Stomach (tissue), 9 donors: Measurements from ENCODE around the gene TNS3. TPM values are rescaled to one million over a fixed set of nuclear protein-coding genes. Genes with fewer than 3 reads are reported as not detected.
A peak's percentile ranks its signal among the peaks of the same experiment; 100 is the strongest.

Source experiments
- DNase-seq, 2 donors: peaks; one replicate each; pipeline versions ENCODE4 v3.0.0 to v3.0.0-alpha.2; 2013 to 2019
- H3K27ac ChIP-seq, 5 donors: fragments of 200-600 bp in 4 of 5; sonication (generic) in 4 of 5; one replicate each; pipeline ENCODE4 v1.5.1; 2013 to 2019; ENCODE audit warnings: mild to moderate bottlenecking in 1 of 5, moderate library complexity in 1 of 5
- H3K27me3 ChIP-seq, 3 donors: fragments of 200-600 bp; sonication (generic); one replicate each; pipeline ENCODE4 v1.5.1; 2017 to 2019; ENCODE audit warnings: mixed run types in 1 of 3
- H3K36me3 ChIP-seq, 4 donors: fragments of 200-600 bp; sonication (generic); 1 replicate in 3 of 4; 2 replicates in 1 of 4; pipeline ENCODE4 v1.5.1; 2016 to 2019
- H3K4me1 ChIP-seq, 4 donors: fragments of 200-600 bp; sonication (generic); one replicate each; pipeline ENCODE4 v1.5.1; 2016 to 2019
- H3K4me3 ChIP-seq, 4 donors: fragments of 200-600 bp; sonication (generic) in 3 of 4; one replicate each; pipeline ENCODE4 v1.5.1; 2016 to 2019; ENCODE audit warnings: mild to moderate bottlenecking in 1 of 4
- H3K9me3 ChIP-seq, 4 donors: fragments of 200-600 bp; sonication (generic); one replicate each; pipeline ENCODE4 v1.5.1; 2016 to 2019
- CTCF ChIP-seq, 7 experiments: fragments of 450-650 bp in 4 of 7; fragments of 200-600 bp in 3 of 7; sonication (generic) in 3 of 7; IDR thresholded peaks; one replicate each; pipeline ENCODE4 v1.5.1; 2016 to 2019; ENCODE audit warnings: antibody characterized with exemption in 7 of 7, control low read depth in 2 of 7, mild to moderate bottlenecking in 1 of 7
- EP300 ChIP-seq: sonication (generic); formaldehyde crosslinking; IDR thresholded peaks from one replicate; pipeline ENCODE4 v1.6.1; 2017; ENCODE audit warnings: antibody characterized with exemption
- POLR2A ChIP-seq, 4 donors: fragments of 450-650 bp; IDR thresholded peaks; one replicate each; pipeline ENCODE4 v1.6.1; 2016; ENCODE audit warnings: antibody characterized with exemption in 4 of 4, control low read depth in 2 of 4, mild to moderate bottlenecking in 1 of 4, moderate library complexity in 1 of 4
- POLR2AphosphoS5 ChIP-seq, 3 donors: sonication (generic); formaldehyde crosslinking; IDR thresholded peaks; one replicate each; pipeline ENCODE4 v1.6.1; 2016; ENCODE audit warnings: antibody characterized with exemption in 3 of 3
- WGBS, 5 donors: extraction: QIAGEN DNeasy Blood & Tissue Kit in 3 of 5; methylation state at CpG; one replicate each; pipeline versions ENCODE4 v1.1.5 to v1.1.7; 2013 to 2018; 5-methylcytosine and 5-hydroxymethylcytosine counted together
- intact Hi-C: fragments of 100-400 bp; cut with DNase I; formaldehyde crosslinking; loops from one replicate; pipeline ENCODE4 v1.15.1; 2023; ENCODE audit warnings: low total_unique reads
- polyA plus RNA-seq, 3 donors: library from polyadenylated mRNA; stranded (reverse); fragments of 200-250 nt; gene quantifications; one replicate each; pipeline ENCODE4 v1.2.3, GENCODE V29; 2013
- total RNA-seq, 5 donors: library from RNA; depleted of rRNA; stranded (reverse); fragments of >200 nt; gene quantifications; one replicate each; pipeline versions ENCODE4 v1.1.0 to v1.2.3, GENCODE V29; 2014 to 2016
- donor health status: healthy with polysubstance abuse.
- donor health status: Bipolar disorder and iron deficiency.
- donor health status: healthy.

TNS3 gene
- total and polyA plus RNA-seq, 8 donors, result 10.0 to 105 (median 41.0) TPM

GRCh38 chr7:47357863-47358262, 224.0 kb downstream of the TNS3 start:
- 73 to 87% (median 83%) methylated on average over 7 of the region's 7 CpGs for WGBS, 5 donors
- no peak overlapping the region for H3K4me3 ChIP-seq
- no peaks in the 10 kb centered on the region for H3K9me3 ChIP-seq
- TF ChIP-seq CTCF (IDR thresholded peaks at IDR 0.05), result no peak
- TF ChIP-seq POLR2A (IDR thresholded peaks at IDR 0.05), result no peak
- TF ChIP-seq POLR2AphosphoS5 (IDR thresholded peaks at IDR 0.05), result no peak
- TF ChIP-seq EP300, result no peak
- H3K4me1 ChIP-seq, result peaks cover 23 to 58% (median 29%) of the 10 kb centered on the region in 4 donors
- H3K36me3 ChIP-seq, result peaks cover 0 to 10% (median 4%) of the 10 kb centered on the region in 4 donors
- H3K27me3 ChIP-seq, result no peaks in the 10 kb centered on the region
- H3K27ac ChIP-seq, result no peak overlapping the region
- no peak for DNase-seq
- intact Hi-C loops, result no loop called here

- Histone ChIP-seq H3K4me3 (no peak overlapping the region), H3K36me3 (peaks cover 0 to 14% (median 6%) of the 10 kb centered on the region in 4 donors), H3K9me3 (no peaks in the 10 kb centered on the region), H3K4me1 (peaks cover 23 to 58% (median 29%) of the 10 kb centered on the region in 4 donors), H3K27me3 (no peaks in the 10 kb centered on the region), H3K27ac (peak overlapping the region in 1 of 5 donors; percentile 1)
- intact Hi-C loops, result no loop called here
- peak in 1 of 2 donors; percentile 47 for DNase-seq
- WGBS, 5 donors, result 50 to 72% (median 63%) methylated on average over 10 of the region's 10 CpGs
- no peak for TF ChIP-seq CTCF (IDR thresholded peaks at IDR 0.05)
- no peak for TF ChIP-seq POLR2A (IDR thresholded peaks at IDR 0.05)
- TF ChIP-seq POLR2AphosphoS5 (IDR thresholded peaks at IDR 0.05), result no peak
- no peak for TF ChIP-seq EP300
Measured at GRCh38 chr7:47357361-47357760, 224.6 kb downstream of the TNS3 start.

GRCh38 chr7:47356261-47356660, 225.7 kb downstream of the TNS3 start:
- Histone ChIP-seq H3K4me3 (no peak overlapping the region), H3K27me3 (no peaks in the 10 kb centered on the region), H3K27ac (peak overlapping the region; percentile 34 to 67 (median 52)), H3K36me3 (peaks cover 0 to 16% (median 6%) of the 10 kb centered on the region in 4 donors), H3K9me3 (no peaks in the 10 kb centered on the region), H3K4me1 (peaks cover 23 to 50% (median 29%) of the 10 kb centered on the region in 4 donors)
- no peak for DNase-seq
- intact Hi-C loops, result no loop called here
- TF ChIP-seq EP300, result no peak
- TF ChIP-seq POLR2AphosphoS5 (IDR thresholded peaks at IDR 0.05), result no peak
- TF ChIP-seq POLR2A (IDR thresholded peaks at IDR 0.05), result no peak
- no peak for TF ChIP-seq CTCF (IDR thresholded peaks at IDR 0.05)
- WGBS, 5 donors, result 65 to 78% (median 72%) methylated on average over 5 of the region's 5 CpGs

GRCh38 chr7:47355684-47356083, 226.2 kb downstream of the TNS3 start:
- H3K9me3 ChIP-seq, result no peaks in the 10 kb centered on the region
- H3K27ac ChIP-seq, result peak overlapping the region; percentile 34 to 67 (median 52)
- peaks cover 0 to 15% (median 6%) of the 10 kb centered on the region in 4 donors for H3K36me3 ChIP-seq
- peaks cover 23 to 49% (median 29%) of the 10 kb centered on the region in 4 donors for H3K4me1 ChIP-seq
- no peak overlapping the region for H3K4me3 ChIP-seq
- intact Hi-C loops, result no loop called here
- DNase-seq, result no peak
- TF ChIP-seq POLR2A (IDR thresholded peaks at IDR 0.05), result no peak
- TF ChIP-seq EP300, result no peak
- no peak for TF ChIP-seq CTCF (IDR thresholded peaks at IDR 0.05)
- TF ChIP-seq POLR2AphosphoS5 (IDR thresholded peaks at IDR 0.05), result no peak
- no peaks in the 10 kb centered on the region for H3K27me3 ChIP-seq
- whole genome bisulfite sequencing, 5 donors, result 47 to 77% (median 62%) methylated on average over 5 of the region's 5 CpGs
